DOHH2 (cell line): ENCODE data around the gene BPIFB2.

ENCODE experiments used
- H3F3A ChIP-seq: fragments of 200-600 bp; sonication (generic), shearing (Covaris generic); 2 replicates; pipeline ENCODE4 v1.6.0; 2016; ENCODE audit warnings: antibody characterized with exemption, mild to moderate bottlenecking; ENCODE audit not compliant: control insufficient read depth, insufficient read depth
- H3K27ac ChIP-seq: fragments of 200-600 bp; sonication (generic); 2 replicates; pipeline ENCODE4 v1.5.1; 2014; ENCODE audit warnings: low read depth, mild to moderate bottlenecking, low read length, moderate library complexity
- H3K27me3 ChIP-seq: fragments of 200-600 bp; sonication (generic); 2 replicates; pipeline ENCODE4 v1.6.1; 2014; ENCODE audit warnings: mild to moderate bottlenecking, low read length, mixed read lengths; ENCODE audit not compliant: control insufficient read depth
- H3K36me3 ChIP-seq: fragments of 200-600 bp; sonication (generic); 2 replicates; pipeline ENCODE4 v1.6.1; 2014; ENCODE audit warnings: mild to moderate bottlenecking, low read length, moderate library complexity, mixed read lengths; ENCODE audit not compliant: control insufficient read depth
- H3K4me1 ChIP-seq: fragments of 200-600 bp; sonication (generic); 2 replicates; pipeline ENCODE4 v1.6.1; 2014; ENCODE audit warnings: mild to moderate bottlenecking, low read length, mixed read lengths; ENCODE audit not compliant: control insufficient read depth
- H3K4me2 ChIP-seq: fragments of 200-600 bp; sonication (generic); 2 replicates; pipeline ENCODE4 v1.6.0; 2014; ENCODE audit warnings: mild to moderate bottlenecking, low read length, moderate library complexity
- H3K4me3 ChIP-seq: fragments of 200-600 bp; sonication (generic); 2 replicates; pipeline ENCODE4 v1.5.1; 2014; ENCODE audit warnings: mild to moderate bottlenecking, low read length, mixed read lengths
- H3K79me2 ChIP-seq: fragments of 200-600 bp; sonication (generic); 2 replicates; pipeline ENCODE4 v1.6.1; 2014; ENCODE audit warnings: mild to moderate bottlenecking, low read length, mixed read lengths; ENCODE audit not compliant: control insufficient read depth
- H3K9me2 ChIP-seq: fragments of 200-600 bp; sonication (generic); replicated peaks from 2 replicates; pipeline ENCODE4 v1.6.1; 2014; ENCODE audit warnings: mild to moderate bottlenecking, low read length, mixed read lengths; ENCODE audit not compliant: control insufficient read depth
- H3K9me3 ChIP-seq: fragments of 200-600 bp; sonication (generic); 2 replicates; pipeline ENCODE4 v1.6.1; 2014; ENCODE audit warnings: antibody characterized with exemption, low read length, mixed read lengths; ENCODE audit not compliant: control insufficient read depth, insufficient read depth
- H4K20me1 ChIP-seq: fragments of 200-600 bp; sonication (generic); 2 replicates; pipeline ENCODE4 v1.6.0; 2014; ENCODE audit warnings: low read depth, mild to moderate bottlenecking, antibody characterized with exemption, low read length, moderate library complexity; ENCODE audit not compliant: control insufficient read depth, insufficient read depth
- CTCF ChIP-seq: fragments of 200-600 bp; sonication (generic); IDR thresholded peaks from one replicate; pipeline ENCODE4 v1.5.1; 2014; ENCODE audit warnings: antibody characterized with exemption, mild to moderate bottlenecking, low read depth, low read length; ENCODE audit not compliant: poor library complexity, severe bottlenecking
- EZH2phosphoT487 ChIP-seq: fragments of 200-600 bp; sonication (generic); IDR thresholded peaks from 2 replicates; pipeline ENCODE4 v1.6.1; 2017; ENCODE audit warnings: borderline replicate concordance, mild to moderate bottlenecking, antibody characterized with exemption, low read length, moderate library complexity, mixed read lengths

The BPIFB2 gene

GRCh38 chr20:33023439-33024242 lies 16.1 kb downstream of the BPIFB2 start:
- Histone ChIP-seq H3K27ac (no peak overlapping the region), H3K4me2 (no peak overlapping the region), H3K36me3 (no peaks in the 10 kb centered on the region), H3K4me3 (no peak overlapping the region), H3F3A (no peaks in the 10 kb centered on the region), H3K4me1 (no peaks in the 10 kb centered on the region), H3K27me3 (no peaks in the 10 kb centered on the region), H3K79me2 (no peaks in the 10 kb centered on the region), H3K9me2 (no peaks in the 10 kb centered on the region), H3K9me3 (no peaks in the 10 kb centered on the region), H4K20me1 (no peaks in the 10 kb centered on the region)
- TF ChIP-seq EZH2phosphoT487 (no peak), CTCF (no peak)

GRCh38 chr20:33024243-33024560 lies 16.7 kb downstream of the BPIFB2 start:
- Histone ChIP-seq H4K20me1 (no peaks in the 10 kb centered on the region), H3K36me3 (no peaks in the 10 kb centered on the region), H3K9me3 (no peaks in the 10 kb centered on the region), H3K4me2 (no peak overlapping the region), H3K4me1 (no peaks in the 10 kb centered on the region), H3F3A (no peaks in the 10 kb centered on the region), H3K9me2 (no peaks in the 10 kb centered on the region), H3K4me3 (no peak overlapping the region), H3K79me2 (no peaks in the 10 kb centered on the region), H3K27ac (no peak overlapping the region), H3K27me3 (no peaks in the 10 kb centered on the region)
- TF ChIP-seq EZH2phosphoT487 = no peak
- no peak for TF ChIP-seq CTCF

GRCh38 chr20:33024609-33025317 lies 17.3 kb downstream of the BPIFB2 start:
- H3K4me2 ChIP-seq = no peak overlapping the region
- no peaks in the 10 kb centered on the region for H3K4me1 ChIP-seq
- no peak overlapping the region for H3K27ac ChIP-seq
- H4K20me1 ChIP-seq = no peaks in the 10 kb centered on the region
- no peaks in the 10 kb centered on the region for H3K36me3 ChIP-seq
- H3K27me3 ChIP-seq = no peaks in the 10 kb centered on the region
- H3F3A ChIP-seq = no peaks in the 10 kb centered on the region
- no peaks in the 10 kb centered on the region for H3K9me3 ChIP-seq
- no peaks in the 10 kb centered on the region for H3K9me2 ChIP-seq
- H3K79me2 ChIP-seq = no peaks in the 10 kb centered on the region
- no peak overlapping the region for H3K4me3 ChIP-seq
- TF ChIP-seq EZH2phosphoT487 (no peak), CTCF (no peak)
